H9 (cell line): ENCODE data around the gene PKNOX2. TPM values are rescaled to one million over a fixed set of nuclear protein-coding genes. Genes with fewer than 3 reads are reported as not detected.

Experiments used
- DNase-seq: peaks from one replicate; pipeline ENCODE4 v3.0.0-alpha.2; 2017
- H2AFZ ChIP-seq: one replicate; pipeline ENCODE4 v1.6.1; 2013; ENCODE audit warnings: mild to moderate bottlenecking, low read length, control low read depth, moderate library complexity
- H2AK5ac ChIP-seq: 2 replicates; pipeline ENCODE4 v1.6.1; 2013; ENCODE audit warnings: low read length, control low read depth, mixed read lengths; ENCODE audit not compliant: insufficient read length
- H2BK120ac ChIP-seq: one replicate; pipeline ENCODE4 v1.6.1; 2013; ENCODE audit warnings: low read depth, mild to moderate bottlenecking, low read length, control low read depth, inconsistent platforms; ENCODE audit not compliant: poor library complexity, severe bottlenecking
- H2BK12ac ChIP-seq: 2 replicates; pipeline ENCODE4 v1.6.1; 2013; ENCODE audit warnings: low read length, control low read depth, mixed read lengths, low read depth; ENCODE audit not compliant: insufficient read length
- H2BK15ac ChIP-seq: 2 replicates; pipeline ENCODE4 v1.6.1; 2013; ENCODE audit warnings: low read depth, low read length, control low read depth
- H2BK20ac ChIP-seq: one replicate; pipeline ENCODE4 v1.6.1; 2013; ENCODE audit warnings: low read depth, mild to moderate bottlenecking, low read length, control low read depth, inconsistent platforms; ENCODE audit not compliant: poor library complexity, severe bottlenecking
- H2BK5ac ChIP-seq: 2 replicates; pipeline ENCODE4 v1.6.1; 2013; ENCODE audit warnings: low read length, control low read depth, mixed read lengths; ENCODE audit not compliant: insufficient read length
- H3K14ac ChIP-seq: 2 replicates; pipeline ENCODE4 v1.6.1; 2013; ENCODE audit warnings: low read length, control low read depth; ENCODE audit not compliant: insufficient read depth
- H3K18ac ChIP-seq: 2 replicates; pipeline ENCODE4 v1.6.1; 2013; ENCODE audit warnings: low read depth, mild to moderate bottlenecking, mixed read lengths, low read length, control low read depth; ENCODE audit not compliant: insufficient read length
- H3K23ac ChIP-seq: 2 replicates; pipeline ENCODE4 v1.6.1; 2013; ENCODE audit warnings: low read length, control low read depth, mixed read lengths, low read depth; ENCODE audit not compliant: insufficient read length
- H3K23me2 ChIP-seq: 2 replicates; pipeline ENCODE4 v1.6.1; 2013; ENCODE audit warnings: low read depth, mild to moderate bottlenecking, mixed read lengths, low read length, control low read depth; ENCODE audit not compliant: insufficient read length, poor library complexity, severe bottlenecking
- H3K27ac ChIP-seq: 2 replicates; pipeline ENCODE4 v1.5.1; 2013; ENCODE audit warnings: low read length, control low read depth, mixed read lengths, low read depth; ENCODE audit not compliant: insufficient read length
- H3K27me3 ChIP-seq: 2 replicates; pipeline ENCODE4 v1.6.1; 2013; ENCODE audit warnings: low read length, control low read depth, inconsistent platforms; ENCODE audit not compliant: insufficient read depth
- H3K4ac ChIP-seq: 2 replicates; pipeline ENCODE4 v1.6.1; 2013; ENCODE audit warnings: low read depth, mild to moderate bottlenecking, control low read depth, inconsistent platforms, low read length, moderate library complexity
- H3K4me1 ChIP-seq: 2 replicates; pipeline ENCODE4 v1.6.1; 2013; ENCODE audit warnings: low read length, control low read depth, inconsistent platforms; ENCODE audit not compliant: insufficient read depth
- H3K4me2 ChIP-seq: 2 replicates; pipeline ENCODE4 v1.6.1; 2013; ENCODE audit warnings: low read length, control low read depth, mixed read lengths; ENCODE audit not compliant: insufficient read length, insufficient read depth
- H3K56ac ChIP-seq: 2 replicates; pipeline ENCODE4 v1.6.1; 2013; ENCODE audit warnings: low read depth, mild to moderate bottlenecking, mixed read lengths, low read length, control low read depth; ENCODE audit not compliant: insufficient read length
- H3K79me1 ChIP-seq: 2 replicates; pipeline ENCODE4 v1.6.1; 2013; ENCODE audit warnings: low read depth, mild to moderate bottlenecking, moderate library complexity, low read length, control low read depth, inconsistent platforms; ENCODE audit not compliant: insufficient read depth, poor library complexity, severe bottlenecking
- H3K79me2 ChIP-seq: 2 replicates; pipeline ENCODE4 v1.6.1; 2013; ENCODE audit warnings: low read length, control low read depth, inconsistent platforms; ENCODE audit not compliant: insufficient read depth
- H3K9ac ChIP-seq: 2 replicates; pipeline ENCODE4 v1.6.1; 2013; ENCODE audit warnings: low read length, control low read depth, mixed read lengths; ENCODE audit not compliant: insufficient read length; ENCODE audit errors: extremely low read depth
- H3K9me3 ChIP-seq: one replicate; pipeline ENCODE4 v1.6.1; 2013; ENCODE audit warnings: low read depth, low read length, inconsistent platforms; ENCODE audit not compliant: control insufficient read depth
- H3T11ph ChIP-seq: one replicate; pipeline ENCODE4 v1.6.1; 2013; ENCODE audit warnings: mild to moderate bottlenecking, low read length, control low read depth, inconsistent platforms
- H4K20me1 ChIP-seq: one replicate; pipeline ENCODE4 v1.6.1; 2013; ENCODE audit not compliant: control insufficient read depth, insufficient read length, insufficient read depth
- H4K5ac ChIP-seq: 2 replicates; pipeline ENCODE4 v1.6.1; 2013; ENCODE audit warnings: low read depth, mild to moderate bottlenecking, mixed read lengths, low read length, control low read depth; ENCODE audit not compliant: insufficient read length
- H4K8ac ChIP-seq: replicated peaks from 2 replicates; pipeline ENCODE4 v1.6.1; 2013; ENCODE audit warnings: low read length, control low read depth, mixed read lengths, low read depth; ENCODE audit not compliant: insufficient read length
- H4K91ac ChIP-seq: 2 replicates; pipeline ENCODE4 v1.6.1; 2013; ENCODE audit warnings: low read depth, mild to moderate bottlenecking, moderate library complexity, mixed read lengths, low read length, control low read depth; ENCODE audit not compliant: insufficient read length
- H3K27ac Mint-ChIP-seq, 3 experiments: 2 replicates in 2 of 3; 3 replicates in 1 of 3; pipeline ENCODE4 v1.8.0; 2020 to 2021; ENCODE audit warnings: mixed read lengths in 3 of 3, mild to moderate bottlenecking in 1 of 3, moderate library complexity in 1 of 3
- H3K27me3 Mint-ChIP-seq: 2 replicates; pipeline ENCODE4 v1.8.0; 2021; ENCODE audit warnings: low read depth, mild to moderate bottlenecking, moderate library complexity, mixed read lengths
- H3K36me3 Mint-ChIP-seq, 3 experiments: 2 replicates in 2 of 3; 3 replicates in 1 of 3; pipeline ENCODE4 v1.8.0; 2020 to 2021; ENCODE audit warnings: low read depth in 3 of 3, mixed read lengths in 3 of 3; ENCODE audit not compliant: insufficient read depth in 1 of 3
- H3K4me1 Mint-ChIP-seq, 2 experiments: 2 replicates each; pipeline ENCODE4 v1.8.0; 2020; ENCODE audit warnings: mixed read lengths in 2 of 2
- H3K4me3 Mint-ChIP-seq, 2 experiments: 2 replicates in 1 of 2; 3 replicates in 1 of 2; pipeline ENCODE4 v1.8.0; 2020 to 2021; ENCODE audit warnings: mild to moderate bottlenecking in 2 of 2, mixed read lengths in 2 of 2, moderate library complexity in 1 of 2
- H3K9me3 Mint-ChIP-seq, 2 experiments: 2 replicates in 1 of 2; 3 replicates in 1 of 2; pipeline ENCODE4 v1.8.0; 2020; ENCODE audit warnings: mild to moderate bottlenecking in 2 of 2, mixed read lengths in 2 of 2, moderate library complexity in 1 of 2
- CTCF ChIP-seq: fragments of 200-600 bp; sonication (generic); conservative IDR thresholded peaks from 3 replicates; pipeline ENCODE4 v1.8.0; 2021; ENCODE audit warnings: antibody characterized with exemption, mild to moderate bottlenecking
- WGBS: extraction: QIAGEN DNeasy Blood & Tissue Kit; methylation state at CpG from one replicate; pipeline ENCODE4 v1.1.7; 2013; ENCODE audit warnings: missing lambda C conversion rate, low lambda C conversion rate, mixed read lengths; ENCODE audit not compliant: insufficient read length; ENCODE audit errors: extremely low coverage; 5-methylcytosine and 5-hydroxymethylcytosine counted together
- total RNA-seq: library from RNA; stranded (reverse); gene quantifications from 2 replicates; pipeline ENCODE4 v1.2.1, GENCODE V29; 2021

PKNOX2 gene
- total RNA-seq, 1 experiment from 2014 or later, result 1.3 TPM

- H3K14ac ChIP-seq, result no peak overlapping the region
- H2BK20ac ChIP-seq, result no peak overlapping the region
- no peaks in the 10 kb centered on the region for H3K27me3 ChIP-seq
- no peaks in the 10 kb centered on the region for H3K9me3 Mint-ChIP-seq
- peaks cover 6 to 8% of the 10 kb centered on the region in 2 experiments for H3K4me1 Mint-ChIP-seq
- no peaks in the 10 kb centered on the region for H3K23me2 ChIP-seq
- H2BK5ac ChIP-seq, result no peak overlapping the region
- H3K18ac ChIP-seq, result no peak overlapping the region
- H2AFZ ChIP-seq, result no peak overlapping the region
- no peak overlapping the region for H4K8ac ChIP-seq
- no peaks in the 10 kb centered on the region for H3K9me3 ChIP-seq
- no peak overlapping the region for H2BK15ac ChIP-seq
- DNase-seq, result no peak
- no peak overlapping the region for H3K56ac ChIP-seq
- H2AK5ac ChIP-seq, result no peak overlapping the region
- no peak overlapping the region for H3K4ac ChIP-seq
- TF ChIP-seq CTCF, result no peak
- H2BK120ac ChIP-seq, result no peak overlapping the region
- no peaks in the 10 kb centered on the region for H3K79me2 ChIP-seq
- H4K20me1 ChIP-seq, result no peaks in the 10 kb centered on the region
- H3K4me2 ChIP-seq, result no peak overlapping the region
- no peak overlapping the region for H3K9ac ChIP-seq
- H3K23ac ChIP-seq, result no peak overlapping the region
- no peak overlapping the region for H3K27ac Mint-ChIP-seq
- H3K4me3 Mint-ChIP-seq, result no peak overlapping the region
- no peak overlapping the region for H4K5ac ChIP-seq
- no peak overlapping the region for H4K91ac ChIP-seq
- H3K79me1 ChIP-seq, result no peaks in the 10 kb centered on the region
- no peaks in the 10 kb centered on the region for H3K36me3 Mint-ChIP-seq
- H3K27me3 Mint-ChIP-seq, result no peaks in the 10 kb centered on the region
- no peak overlapping the region for H3T11ph ChIP-seq
- no CpG with 5 or more reads among the region's 5 CpGs for WGBS
- peaks cover 3% of the 10 kb centered on the region; the same call in 1 of the 2 replicates for H3K4me1 ChIP-seq
- H2BK12ac ChIP-seq, result no peak overlapping the region
- no peak overlapping the region for H3K27ac ChIP-seq
Observed at GRCh38 chr11:125303694-125304093, 139.1 kb downstream of the PKNOX2 start.
